Activated naive CD4-positive, alpha-beta T cell (primary cell): Measurements from ENCODE around the gene NHERF2.

Source experiments
- DNase-seq, 4 experiments: peaks; one replicate each; lab custom pipeline; 2025; lab: John Stamatoyannopoulos, UW

Gene NHERF2

GRCh38 chr16:2040787-2041522, 14.3 kb downstream of the NHERF2 start:
- no peak for DNase-seq

DNA sequence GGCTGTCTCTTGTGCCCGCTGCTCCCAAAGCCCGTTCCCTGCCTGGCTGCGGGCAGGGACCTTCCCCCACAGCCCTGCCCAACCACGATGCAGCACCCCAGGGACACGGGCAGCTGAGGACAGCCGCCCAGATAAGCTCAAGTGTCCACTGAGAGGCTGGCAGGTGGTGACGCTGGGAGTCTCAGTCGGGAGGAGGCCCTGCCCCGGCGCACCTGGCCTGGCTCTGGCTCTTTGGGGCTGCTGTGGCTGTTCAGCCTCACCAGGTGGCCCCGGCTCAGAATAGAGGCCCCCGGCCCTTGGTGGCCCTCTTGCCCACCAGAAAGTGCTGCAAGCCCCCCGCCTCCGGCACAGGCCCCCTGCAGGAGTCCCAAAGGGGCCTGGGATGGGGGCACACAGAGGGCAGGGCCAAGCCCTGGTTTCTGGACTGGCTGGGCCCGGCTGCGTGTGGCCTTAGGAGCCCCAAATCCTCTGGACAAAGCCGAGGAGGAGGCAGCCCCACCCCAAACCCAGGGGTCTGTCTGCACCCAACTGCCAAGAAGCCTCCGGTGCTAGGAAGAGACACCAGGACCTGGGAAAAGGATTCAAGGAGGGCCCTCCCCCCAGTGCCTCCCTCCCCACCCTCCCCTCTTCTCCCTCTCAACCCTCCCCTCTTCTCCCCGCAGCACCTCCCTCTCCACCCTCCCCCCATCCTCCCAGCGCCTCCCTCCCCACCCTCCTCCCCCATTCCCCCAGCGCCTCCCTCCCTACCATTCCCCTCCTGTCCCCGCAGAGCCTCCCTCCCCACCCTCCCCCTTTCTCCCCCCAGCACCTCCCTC, 15.7 kb downstream of the NHERF2 start:
- no peak for DNase-seq

DNA sequence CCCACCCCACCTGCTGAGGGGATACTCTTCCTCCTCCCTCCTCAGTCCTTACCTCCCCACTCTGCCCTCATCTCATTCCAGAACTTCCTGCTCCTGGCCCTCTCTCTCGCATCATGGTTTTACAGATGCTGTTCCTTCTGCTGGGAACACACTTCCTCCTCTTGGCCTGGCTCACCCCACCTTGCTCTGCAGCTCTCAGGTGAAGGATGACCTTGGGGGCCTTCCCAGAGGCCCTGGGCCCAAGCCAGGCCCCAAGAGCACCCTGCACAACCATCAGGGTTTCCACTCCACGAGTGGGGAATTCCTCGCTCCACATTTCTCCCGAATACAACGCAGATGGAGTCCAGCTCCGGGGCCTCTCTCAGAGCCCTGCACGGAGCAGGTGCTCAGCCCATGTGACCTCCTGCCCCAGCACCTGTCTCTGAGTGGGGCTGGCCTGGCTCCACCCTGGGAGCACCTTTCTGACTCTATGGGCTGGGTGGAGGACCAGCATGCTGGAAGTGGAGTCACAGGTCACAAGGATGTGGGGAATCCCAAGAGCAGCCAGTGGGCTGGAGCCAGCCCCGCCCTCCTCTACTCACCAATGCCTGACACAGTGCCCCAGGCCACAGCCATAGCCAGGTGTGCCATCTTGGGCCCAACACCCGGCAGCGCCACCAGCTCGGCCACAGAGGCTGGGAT, 16.4 kb downstream of the NHERF2 start:
- no peak for DNase-seq

DNA sequence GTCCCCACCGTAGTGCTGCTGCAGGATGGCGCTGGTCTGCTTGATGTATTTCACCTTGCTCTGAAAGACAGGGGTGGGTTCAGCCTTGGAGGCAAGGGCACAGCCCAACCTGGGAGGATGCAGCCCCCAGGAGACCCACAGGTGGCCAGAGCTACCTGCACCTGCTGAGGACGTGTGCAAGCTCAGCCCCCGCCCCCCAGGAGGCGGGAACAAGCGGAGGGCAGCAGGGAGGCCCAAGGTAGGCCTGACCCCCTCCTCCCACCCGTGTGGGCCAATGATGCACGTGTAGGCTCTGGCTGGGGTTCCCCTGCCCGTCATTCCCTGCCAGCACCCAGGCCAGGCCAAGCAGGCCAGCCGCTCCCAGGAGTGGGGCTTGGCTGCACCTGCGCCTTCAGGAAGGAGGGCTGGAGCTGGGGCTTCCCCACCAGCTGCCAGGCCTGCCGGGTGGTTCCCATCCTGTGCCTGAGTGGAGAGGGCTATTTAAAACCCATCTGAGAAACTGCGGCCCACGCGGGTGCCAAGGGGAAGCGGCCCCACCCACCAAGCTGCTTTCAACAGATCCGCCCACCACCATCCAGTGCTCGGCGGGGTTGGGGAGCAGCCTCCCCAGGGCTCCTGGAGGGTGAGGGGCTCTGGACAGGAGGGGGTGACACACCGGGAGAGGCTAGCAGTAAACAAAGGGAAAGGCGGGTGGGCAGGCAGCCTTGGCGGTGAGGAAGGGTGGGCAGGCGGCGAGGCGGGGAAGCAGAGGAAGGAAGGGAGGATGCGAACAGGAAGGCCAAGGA, 17.2 kb downstream of the NHERF2 start:
- DNase-seq, result no peak

DNA sequence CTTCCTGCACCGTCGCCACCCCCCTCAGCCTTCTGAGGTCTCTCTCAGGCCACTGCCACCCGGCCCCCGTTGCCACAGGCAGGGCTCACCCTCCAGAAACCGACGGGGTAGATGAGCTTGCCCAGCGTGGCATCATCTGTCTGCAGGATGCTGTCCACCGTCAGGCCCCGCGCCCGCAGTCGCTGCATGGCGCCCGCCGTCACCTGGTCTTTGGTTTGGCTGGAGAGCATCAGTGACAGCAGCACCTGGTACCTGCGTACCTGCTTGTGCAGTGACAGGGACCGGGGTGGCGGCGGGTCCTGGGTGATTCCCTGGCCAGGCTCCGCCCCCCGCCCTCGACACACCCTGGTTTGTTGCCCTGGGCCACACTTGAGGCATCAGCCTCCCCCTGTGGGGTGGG, 17.8 kb downstream of the NHERF2 start:
- no peak for DNase-seq

DNA sequence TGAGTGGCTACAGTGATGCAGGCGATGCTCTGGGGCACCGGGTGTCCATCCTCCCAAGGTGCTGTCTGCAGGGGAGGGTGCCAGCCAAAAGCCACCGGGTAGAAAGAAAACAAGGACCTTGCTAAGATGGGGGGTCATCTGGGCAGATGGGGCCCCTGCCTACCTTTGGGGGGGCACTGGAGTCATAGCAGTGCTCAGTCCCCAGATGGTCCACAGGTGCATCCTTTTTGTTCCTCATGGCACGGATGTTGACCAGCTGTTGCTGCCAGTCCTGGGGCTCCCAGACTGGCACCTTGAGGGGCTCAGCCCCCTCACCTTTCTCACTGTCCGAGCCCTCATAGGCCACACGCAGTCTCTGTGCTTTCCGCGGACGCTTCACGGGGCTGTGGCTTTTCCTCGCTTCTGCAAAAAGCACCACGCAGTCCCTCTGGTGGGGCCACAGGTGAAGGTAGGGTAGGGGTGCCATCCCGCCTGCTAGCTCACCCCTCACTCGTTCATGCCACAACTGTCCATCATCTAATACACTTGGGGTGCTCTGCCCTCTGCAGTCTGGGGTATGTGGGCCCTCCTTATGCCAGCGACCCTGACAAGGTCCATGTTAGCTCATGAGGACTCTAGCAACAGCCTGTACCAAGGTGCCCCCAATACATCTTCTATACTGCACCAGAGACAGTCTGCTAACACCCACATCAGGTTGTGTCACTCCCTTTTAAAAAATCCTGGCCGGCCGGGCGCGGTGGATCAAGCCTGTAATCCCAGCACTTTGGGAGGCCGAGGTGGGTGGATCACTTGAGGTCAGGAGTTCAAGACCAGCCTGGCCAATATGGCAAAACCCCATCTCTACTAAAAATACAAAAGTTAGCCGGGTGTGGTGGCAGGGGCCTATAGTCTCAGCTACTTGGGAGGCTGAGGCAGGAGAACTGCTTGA, 19.5 kb downstream of the NHERF2 start:
- DNase-seq, result no peak

DNA sequence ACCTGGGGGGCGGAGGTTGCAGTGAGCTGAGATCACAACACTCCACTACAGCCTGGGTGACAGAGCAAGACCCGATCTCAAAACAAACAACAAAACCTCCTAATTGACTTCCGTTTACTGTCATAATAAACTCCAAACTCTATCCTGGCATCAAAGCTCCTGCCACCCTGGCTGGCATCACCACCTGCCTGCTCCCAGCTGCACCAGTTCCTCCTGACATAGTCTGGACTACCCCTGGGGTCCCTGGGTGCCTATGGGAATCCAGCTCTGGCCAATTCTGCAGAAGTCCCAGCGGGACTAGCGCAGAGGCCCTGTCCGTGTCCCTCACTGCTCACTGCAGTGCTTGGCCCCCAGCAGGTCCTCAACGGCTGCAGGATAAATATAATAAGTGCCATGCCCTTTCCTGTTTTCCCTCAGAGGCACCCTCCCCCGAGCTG, 20.2 kb downstream of the NHERF2 start:
- DNase-seq, result no peak

- DNase-seq, result peak; percentile 81 to 86 (median 83)
Measured at GRCh38 chr16:2047330-2048115, 20.8 kb downstream of the NHERF2 start, which contains the start of the genes NTHL1 and TSC2. TSS of gene NTHL1 (minus strand) at chr16:2047834. CDS start at chr16:2047823, 11 bp downstream. TSS of gene TSC2 (plus strand) at chr16:2047985. CDS start at chr16:2048616, 631 bp downstream.

DNA sequence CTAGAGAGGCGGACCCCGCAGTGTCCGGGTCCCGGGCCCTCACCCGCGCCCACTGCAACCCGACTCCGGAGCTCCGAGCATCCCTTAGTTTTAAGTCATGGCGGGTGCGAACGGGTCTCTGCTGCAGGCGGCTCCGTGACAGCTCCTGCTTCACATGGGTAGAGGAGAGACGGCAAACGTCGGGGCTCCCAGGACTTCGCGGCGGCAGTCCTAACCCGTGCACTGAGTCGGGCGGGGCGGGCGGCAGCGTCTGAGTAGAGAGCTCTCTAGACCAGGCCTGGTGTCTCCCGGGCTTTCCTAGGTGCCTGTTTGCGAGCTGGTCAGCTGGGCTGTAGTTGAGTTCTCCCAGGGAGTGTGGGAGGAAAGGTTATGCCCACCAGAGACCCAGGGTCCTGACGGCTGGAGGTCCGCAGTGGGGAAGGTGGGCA, 21.4 kb downstream of the NHERF2 start:
- DNase-seq, result peak in 1 of 4 experiments; percentile 34

GRCh38 chr16:2053211-2053610, 26.5 kb downstream of the NHERF2 start:
- no peak for DNase-seq

DNA sequence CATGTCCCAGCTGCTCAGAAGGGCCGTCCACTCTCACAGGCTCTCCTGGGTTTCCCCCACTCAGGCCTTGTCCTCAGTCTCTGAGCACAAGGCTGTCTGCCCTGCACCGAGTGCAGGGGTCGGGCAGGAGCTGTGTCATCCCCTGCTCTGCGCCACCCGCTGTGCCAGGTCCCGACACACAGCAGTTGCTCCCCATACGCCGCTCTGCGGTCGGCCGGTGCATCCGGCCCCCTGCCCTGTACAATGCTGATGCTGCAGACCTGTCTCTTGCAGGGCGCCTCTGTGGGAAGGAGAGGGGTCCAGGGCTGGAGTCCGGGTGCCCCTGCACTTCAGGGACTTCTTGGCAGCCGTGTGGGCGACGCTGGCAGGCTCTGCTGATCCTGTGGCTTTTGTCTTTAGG, 27.2 kb downstream of the NHERF2 start:
- no peak for DNase-seq

GRCh38 chr16:2054543-2055245, 28.0 kb downstream of the NHERF2 start:
- DNase-seq, result no peak

DNA sequence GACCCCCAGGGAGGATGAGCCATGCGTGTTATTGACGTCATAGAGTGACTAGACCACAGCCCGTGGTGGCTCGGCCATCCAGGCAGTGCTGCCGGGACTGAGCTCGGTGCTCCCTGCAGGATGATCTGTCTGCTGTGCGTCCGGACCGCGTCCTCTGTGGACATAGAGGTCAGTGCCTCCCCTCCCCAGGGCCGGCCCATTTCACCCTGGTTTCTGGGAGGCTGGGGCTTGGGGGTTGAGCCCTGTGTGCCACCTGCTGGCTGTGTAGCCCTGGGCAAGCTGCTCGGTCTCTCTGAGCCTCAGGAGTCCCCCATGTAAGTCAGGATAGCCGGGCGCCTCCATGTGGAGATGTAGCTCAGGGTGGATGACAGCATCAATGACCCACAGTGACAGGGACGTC, 29.4 kb downstream of the NHERF2 start:
- no peak for DNase-seq

GRCh38 chr16:2056681-2057407, 30.1 kb downstream of the NHERF2 start:
- DNase-seq, result no peak

DNA sequence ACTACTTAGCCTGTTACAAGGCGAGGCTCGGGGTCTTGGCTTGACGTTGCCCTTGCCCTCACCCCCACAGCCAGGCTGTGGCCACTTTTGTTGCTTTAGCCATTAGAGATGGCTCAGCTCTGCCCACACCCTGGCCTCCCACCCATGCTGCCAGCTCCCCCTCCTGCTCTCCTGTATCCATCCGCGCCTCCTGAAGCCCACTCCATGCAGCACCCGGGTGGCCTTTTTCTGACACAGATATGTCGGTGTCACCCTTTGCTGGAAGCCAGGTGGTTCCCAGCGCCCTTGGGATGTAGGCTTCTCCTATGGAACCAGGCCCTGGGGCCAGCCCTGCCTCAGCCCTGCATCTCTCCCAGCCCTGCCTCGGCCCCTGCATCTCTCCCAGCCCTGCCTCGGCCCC, 30.7 kb downstream of the NHERF2 start:
- DNase-seq, result no peak

DNA sequence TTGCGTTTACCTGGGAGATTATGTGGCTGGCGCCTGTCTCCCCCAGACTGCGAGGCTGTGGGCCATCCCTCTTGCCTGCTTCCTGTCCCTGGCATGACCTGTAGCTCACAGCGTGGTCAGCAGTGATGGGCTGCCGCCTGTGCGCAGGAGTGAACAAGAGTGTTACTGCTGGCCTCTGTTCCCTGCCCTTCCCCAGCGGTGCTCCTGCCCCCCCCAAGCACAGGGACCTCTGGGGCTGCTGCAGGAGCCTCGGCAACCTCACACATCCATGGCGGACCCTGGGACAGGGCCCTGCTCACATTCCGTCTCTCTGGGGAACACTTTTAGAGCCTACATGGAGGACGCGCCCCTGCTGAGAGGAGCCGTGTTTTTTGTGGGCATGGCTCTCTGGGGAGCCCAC, 31.7 kb downstream of the NHERF2 start:
- DNase-seq, result no peak

- DNase-seq, result no peak
Measured at GRCh38 chr16:2058872-2059271, 32.2 kb downstream of the NHERF2 start.

- DNase-seq, result no peak
Measured at GRCh38 chr16:2060346-2060745, 33.6 kb downstream of the NHERF2 start.
